Activated CD4-positive, alpha-beta memory T cell treated with anti-CD3 and anti-CD28 coated beads, Interleukin-2, amount 10 ng/mL, durations not matched to agents 7 days and 5 days (primary cell): ENCODE measurements around the gene SERTAD4. TPM values are rescaled to one million over a fixed set of nuclear protein-coding genes. Genes with fewer than 3 reads are reported as not detected.

Experiments
- CTCF ChIA-PET: fragments of 350-600 bp; sonication (Branson Sonifier 250); formaldehyde crosslinking; loops from one replicate; lab custom pipeline; 2021; ENCODE audit warnings: antibody characterized with exemption, inconsistent platforms; lab: Charles Lee
- POLR2A ChIA-PET: fragments of 350-600 bp; sonication (Branson Sonifier 250); formaldehyde crosslinking; loops from one replicate; lab custom pipeline; 2021; ENCODE audit warnings: antibody characterized with exemption; lab: Charles Lee
- DNase-seq: peaks from one replicate; pipeline ENCODE4 v3.0.0-alpha.2; 2020
- H3K27ac Mint-ChIP-seq: one replicate; pipeline ENCODE4 v1.8.0; 2021; ENCODE audit warnings: mild to moderate bottlenecking, mixed read lengths
- H3K27me3 Mint-ChIP-seq: one replicate; pipeline ENCODE4 v1.8.0; 2021; ENCODE audit warnings: mixed read lengths
- H3K36me3 Mint-ChIP-seq: one replicate; pipeline ENCODE4 v1.8.0; 2021; ENCODE audit warnings: low read depth, mixed read lengths
- H3K4me1 Mint-ChIP-seq: one replicate; pipeline ENCODE4 v1.8.0; 2021; ENCODE audit warnings: mixed read lengths
- H3K4me3 Mint-ChIP-seq: one replicate; pipeline ENCODE4 v1.8.0; 2021; ENCODE audit warnings: mild to moderate bottlenecking, mixed read lengths
- H3K9me3 Mint-ChIP-seq: one replicate; pipeline ENCODE4 v1.8.0; 2021; ENCODE audit warnings: mixed read lengths
- total RNA-seq, 2 experiments: library from RNA; stranded (reverse); gene quantifications; one replicate each; pipeline ENCODE4 v1.2.3, GENCODE V29; 2021

SERTAD4 gene
- total RNA-seq, 2 experiments from 2014 or later = not detected

- no peak overlapping the region for H3K27ac Mint-ChIP-seq
- H3K27me3 Mint-ChIP-seq = peaks cover 65% of the 10 kb centered on the region
- DNase-seq = no peak
- H3K4me3 Mint-ChIP-seq = no peak overlapping the region
- peaks cover 10% of the 10 kb centered on the region for H3K4me1 Mint-ChIP-seq
- no peaks in the 10 kb centered on the region for H3K9me3 Mint-ChIP-seq
- no peaks in the 10 kb centered on the region for H3K36me3 Mint-ChIP-seq
- CTCF ChIA-PET = no interaction called here
- POLR2A ChIA-PET = no interaction called here
Measured at GRCh38 chr1:210236840-210237409, 4.3 kb downstream of the SERTAD4 start.

- Mint-ChIP-seq H3K4me1 (peaks cover 8% of the 10 kb centered on the region), H3K9me3 (no peaks in the 10 kb centered on the region), H3K4me3 (no peak overlapping the region), H3K27me3 (peaks cover 63% of the 10 kb centered on the region), H3K27ac (no peak overlapping the region), H3K36me3 (no peaks in the 10 kb centered on the region)
- ChIA-PET CTCF (no interaction called here), POLR2A (no interaction called here)
- DNase-seq = no peak
Measured at GRCh38 chr1:210237479-210237878, 4.9 kb downstream of the SERTAD4 start.

DNA sequence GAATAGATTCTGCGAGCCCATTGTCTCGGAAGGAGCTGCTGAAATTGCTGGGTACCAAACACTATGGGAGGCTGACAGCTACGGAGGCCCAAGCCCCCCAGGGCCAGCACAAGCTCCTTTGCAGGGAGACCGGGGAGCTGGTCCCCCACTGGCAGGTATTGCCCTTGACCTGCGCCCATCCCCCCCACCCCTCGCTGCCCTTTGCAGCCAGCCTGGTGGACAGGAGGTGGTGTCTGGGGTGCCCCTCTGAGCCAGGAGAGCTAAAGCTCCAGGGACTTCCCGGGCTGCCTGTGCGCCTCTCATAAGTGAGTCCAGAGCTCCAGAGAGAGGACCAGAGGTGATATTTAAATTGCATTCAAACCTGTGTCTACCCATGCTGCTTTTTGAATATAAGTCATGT, 5.4 kb downstream of the SERTAD4 start:
- DNase-seq = no peak
- Mint-ChIP-seq H3K4me1 (peaks cover 8% of the 10 kb centered on the region), H3K36me3 (no peaks in the 10 kb centered on the region), H3K27ac (no peak overlapping the region), H3K9me3 (no peaks in the 10 kb centered on the region), H3K27me3 (peaks cover 64% of the 10 kb centered on the region), H3K4me3 (no peak overlapping the region)
- ChIA-PET POLR2A (no interaction called here), CTCF (no interaction called here)

GRCh38 chr1:210239349-210240111, 6.9 kb downstream of the SERTAD4 start:
- peaks cover 2% of the 10 kb centered on the region for H3K4me1 Mint-ChIP-seq
- H3K4me3 Mint-ChIP-seq = no peak overlapping the region
- no peak overlapping the region for H3K27ac Mint-ChIP-seq
- no peak for DNase-seq
- H3K36me3 Mint-ChIP-seq = no peaks in the 10 kb centered on the region
- ChIA-PET CTCF (no interaction called here), POLR2A (no interaction called here)
- no peaks in the 10 kb centered on the region for H3K9me3 Mint-ChIP-seq
- H3K27me3 Mint-ChIP-seq = peaks cover 63% of the 10 kb centered on the region

DNA sequence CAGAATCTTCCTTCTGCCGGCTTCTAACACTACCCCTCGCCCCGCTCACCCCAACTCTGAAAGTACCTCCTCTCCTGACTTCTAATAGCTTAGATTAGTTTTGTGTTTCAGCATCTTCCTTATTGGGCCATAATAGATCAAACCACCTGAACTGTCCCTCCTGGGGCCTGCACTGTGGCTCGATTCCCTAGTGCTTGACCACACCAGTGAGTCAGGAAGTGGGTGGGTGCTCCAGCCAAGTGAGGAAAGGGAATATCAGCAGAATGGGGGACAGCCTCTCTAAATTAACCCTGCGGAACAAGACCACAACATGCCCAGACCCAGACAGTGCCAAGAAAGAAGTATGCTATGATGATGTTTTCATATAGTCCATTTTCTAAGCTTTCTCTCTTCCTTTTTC, 8.5 kb downstream of the SERTAD4 start:
- CTCF ChIA-PET = interaction anchor here (0.7 kb wide), 1 partner anchor 1357 kb away, joined by 3 read pairs; no protein-coding TSS in a partner anchor
- Mint-ChIP-seq H3K36me3 (no peaks in the 10 kb centered on the region), H3K4me1 (no peaks in the 10 kb centered on the region), H3K27ac (no peak overlapping the region), H3K4me3 (no peak overlapping the region), H3K9me3 (no peaks in the 10 kb centered on the region), H3K27me3 (peaks cover 65% of the 10 kb centered on the region)
- no peak for DNase-seq
- POLR2A ChIA-PET = no interaction called here

GRCh38 chr1:210244746-210245367, 12.3 kb downstream of the SERTAD4 start:
- H3K27me3 Mint-ChIP-seq = peaks cover 70% of the 10 kb centered on the region

GRCh38 chr1:210246447-210246846, 13.9 kb downstream of the SERTAD4 start:
- peaks cover 8% of the 10 kb centered on the region for H3K4me1 Mint-ChIP-seq

More at GRCh38 chr1:210244746-210245367, 12.3 kb downstream of the SERTAD4 start:
- Mint-ChIP-seq H3K4me3 (no peak overlapping the region), H3K36me3 (no peaks in the 10 kb centered on the region), H3K9me3 (no peaks in the 10 kb centered on the region), H3K27ac (no peak overlapping the region), H3K4me1 (no peaks in the 10 kb centered on the region)
- POLR2A ChIA-PET = no interaction called here
- CTCF ChIA-PET = no interaction called here
- DNase-seq = no peak

DNA sequence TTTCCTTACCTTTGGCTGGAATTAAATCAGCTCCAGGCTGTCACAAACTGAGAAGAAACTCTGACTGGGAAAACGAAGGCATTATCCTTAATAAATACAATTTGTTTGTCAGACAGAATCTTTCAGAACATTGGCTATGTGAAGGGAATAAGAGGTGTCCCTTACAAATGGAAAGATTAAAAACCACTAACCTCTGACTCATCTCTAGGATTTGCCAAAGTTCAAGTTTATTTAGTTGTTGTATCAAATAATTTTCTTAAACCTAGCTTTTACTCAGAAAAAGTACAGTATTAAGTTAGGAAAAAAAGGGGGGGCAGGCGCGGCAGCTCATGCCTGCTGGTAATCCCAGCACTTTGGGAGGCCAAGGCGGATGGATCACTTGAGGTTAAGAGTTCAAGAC, 15.7 kb downstream of the SERTAD4 start:
- DNase-seq = no peak
- Mint-ChIP-seq H3K4me3 (no peak overlapping the region), H3K27me3 (peaks cover 69% of the 10 kb centered on the region), H3K4me1 (peaks cover 13% of the 10 kb centered on the region), H3K36me3 (no peaks in the 10 kb centered on the region), H3K9me3 (no peaks in the 10 kb centered on the region), H3K27ac (no peak overlapping the region)
- ChIA-PET POLR2A (no interaction called here), CTCF (no interaction called here)

More at GRCh38 chr1:210246447-210246846, 13.9 kb downstream of the SERTAD4 start:
- no peak for DNase-seq
- Mint-ChIP-seq H3K27me3 (peaks cover 68% of the 10 kb centered on the region), H3K9me3 (no peaks in the 10 kb centered on the region), H3K27ac (no peak overlapping the region), H3K4me3 (no peak overlapping the region), H3K36me3 (no peaks in the 10 kb centered on the region)
- ChIA-PET POLR2A (no interaction called here), CTCF (no interaction called here)

DNA sequence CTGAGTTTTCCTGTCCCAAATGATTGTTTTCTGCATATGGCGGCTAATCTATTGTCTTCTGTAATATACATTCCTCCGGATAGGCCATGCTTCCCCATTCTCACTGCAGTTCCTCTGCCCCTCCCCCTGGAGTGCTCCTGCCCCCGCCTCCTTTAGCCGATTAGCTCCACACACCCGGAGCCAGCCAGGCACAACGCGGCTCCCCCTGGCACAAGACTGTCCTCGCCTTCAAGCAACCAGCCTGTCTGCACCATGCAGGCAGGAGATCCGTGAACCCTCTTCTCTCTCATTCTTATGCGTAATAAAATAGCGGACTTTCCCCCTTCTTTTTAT, 18.0 kb downstream of the SERTAD4 start:
- Mint-ChIP-seq H3K36me3 (no peaks in the 10 kb centered on the region), H3K4me3 (no peak overlapping the region), H3K4me1 (peaks cover 13% of the 10 kb centered on the region), H3K27me3 (peaks cover 76% of the 10 kb centered on the region), H3K27ac (no peak overlapping the region), H3K9me3 (no peaks in the 10 kb centered on the region)
- ChIA-PET CTCF (no interaction called here), POLR2A (no interaction called here)
- no peak for DNase-seq

- no peak for DNase-seq
- peaks cover 13% of the 10 kb centered on the region for H3K4me1 Mint-ChIP-seq
- H3K9me3 Mint-ChIP-seq = no peaks in the 10 kb centered on the region
- ChIA-PET CTCF (no interaction called here), POLR2A (no interaction called here)
- H3K36me3 Mint-ChIP-seq = no peaks in the 10 kb centered on the region
- no peak overlapping the region for H3K4me3 Mint-ChIP-seq
- H3K27me3 Mint-ChIP-seq = peaks cover 72% of the 10 kb centered on the region
- no peak overlapping the region for H3K27ac Mint-ChIP-seq
Measured at GRCh38 chr1:210250998-210251679, 18.5 kb downstream of the SERTAD4 start.

DNA sequence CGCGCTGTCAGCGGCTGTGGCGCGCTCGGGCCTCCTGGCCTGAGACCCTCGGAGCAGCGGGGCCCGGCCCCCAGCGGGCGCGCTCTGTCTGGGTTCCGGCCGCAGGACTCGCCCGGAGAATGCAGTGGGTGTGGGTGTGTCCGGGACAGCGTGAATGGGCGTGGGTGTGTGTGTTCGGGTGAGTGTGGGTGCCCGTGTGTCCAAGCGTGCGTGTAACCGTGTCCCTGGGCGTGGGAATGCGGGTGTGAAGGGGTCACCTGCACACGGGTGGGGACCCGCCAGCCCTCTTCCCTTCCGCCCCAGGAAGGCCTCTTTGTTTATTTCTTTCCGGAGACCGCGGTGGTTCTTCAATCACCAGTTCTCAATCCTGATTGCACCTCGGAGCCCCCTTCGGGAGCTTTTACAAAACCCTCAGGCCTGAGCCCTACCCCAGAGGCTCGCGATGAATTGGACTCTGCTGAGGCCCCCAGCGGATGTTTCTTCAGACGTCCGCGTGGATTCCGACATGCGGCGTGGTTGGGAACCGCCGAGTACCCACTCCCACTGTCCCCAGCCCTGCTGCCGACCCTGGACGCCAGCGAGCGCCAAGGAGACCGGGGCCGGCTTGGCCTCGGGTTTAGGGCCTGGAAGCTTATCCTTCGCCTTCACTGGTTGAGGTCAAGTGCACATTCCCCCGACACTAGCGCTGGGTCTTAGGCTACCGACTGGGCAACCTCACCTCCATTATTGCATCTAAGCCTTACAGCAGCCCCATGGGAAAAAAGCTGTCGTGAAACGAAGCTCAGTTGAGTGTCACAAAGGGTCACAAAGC, 19.3 kb downstream of the SERTAD4 start:
- peaks cover 66% of the 10 kb centered on the region for H3K27me3 Mint-ChIP-seq
- H3K9me3 Mint-ChIP-seq = no peaks in the 10 kb centered on the region
- ChIA-PET CTCF (no interaction called here), POLR2A (no interaction called here)
- no peak overlapping the region for H3K27ac Mint-ChIP-seq
- DNase-seq = no peak
- H3K4me1 Mint-ChIP-seq = peaks cover 13% of the 10 kb centered on the region
- no peaks in the 10 kb centered on the region for H3K36me3 Mint-ChIP-seq
- H3K4me3 Mint-ChIP-seq = peak overlapping the region; percentile 27

- no peak for DNase-seq
- Mint-ChIP-seq H3K27ac (no peak overlapping the region), H3K9me3 (no peaks in the 10 kb centered on the region), H3K27me3 (peaks cover 58% of the 10 kb centered on the region), H3K4me3 (no peak overlapping the region), H3K4me1 (peaks cover 13% of the 10 kb centered on the region), H3K36me3 (no peaks in the 10 kb centered on the region)
- ChIA-PET CTCF (no interaction called here), POLR2A (no interaction called here)
Measured at GRCh38 chr1:210252621-210253051, 20.0 kb downstream of the SERTAD4 start.
